ENCODE results near the gene ZNF385A.

ZNF385A gene

DNA sequence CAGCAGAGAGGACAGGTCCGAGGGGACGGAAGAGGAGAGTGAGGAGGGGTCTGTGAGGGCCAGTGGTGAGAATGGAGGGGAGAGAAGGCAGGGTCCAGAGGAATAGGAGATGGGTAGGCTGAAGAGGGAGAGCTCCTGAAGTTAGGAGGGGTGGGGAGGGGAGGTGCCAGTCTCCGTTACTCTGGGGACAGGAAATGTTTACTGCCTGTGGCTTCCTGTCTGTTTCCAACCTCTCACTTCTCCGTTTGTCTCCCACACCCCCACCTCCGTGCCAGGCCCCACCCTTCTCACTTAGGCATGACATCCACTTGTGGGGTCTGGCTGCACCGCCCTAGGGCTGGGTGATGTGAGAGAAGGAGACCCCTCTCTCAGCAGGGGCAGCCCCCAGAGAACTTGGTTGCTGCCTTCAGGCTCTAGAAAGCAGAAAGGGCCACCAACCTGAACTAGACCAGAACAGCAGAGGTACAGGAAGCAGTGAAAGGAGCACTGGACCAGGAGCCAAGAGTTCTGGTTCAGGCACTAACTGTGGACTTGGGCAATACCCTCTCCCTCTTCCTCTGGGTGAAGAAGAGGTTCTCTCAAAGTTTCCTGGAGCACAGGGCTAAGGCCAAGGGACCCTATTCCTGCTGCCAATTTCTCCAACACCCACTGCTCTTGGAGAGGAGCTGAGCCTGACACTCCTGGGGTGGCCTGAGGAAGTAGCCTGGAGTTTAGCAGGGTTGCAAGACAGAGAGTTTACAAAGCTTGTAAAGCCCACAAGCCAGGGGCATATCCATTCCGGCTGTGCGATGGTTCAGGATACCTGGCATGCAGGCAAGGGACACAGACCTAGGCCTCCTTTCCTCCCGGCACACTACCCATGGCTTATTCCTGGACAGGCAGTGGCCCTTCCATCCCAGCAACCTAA is 29.0 kb upstream of the ZNF385A start:
- Histone ChIP-seq H3K36me3 (ENCODE audit: insufficient read depth, low read length) (peaks cover 44% of the 10 kb centered on the region), H3K9ac (ENCODE audit: low read length) (peak overlapping the region; percentile 37), H3K27ac (ENCODE audit: low read depth, low read length) (peak overlapping the region; percentile 77), H3K9me3 (ENCODE audit: low read length) (no peaks in the 10 kb centered on the region), H3K4me3 (ENCODE audit: low read depth in 1 of 2, low read length in 2 of 2) (peak overlapping the region; percentile 17 to 49), H3K27me3 (ENCODE audit: control insufficient read depth in 1 of 2, insufficient read depth in 2 of 2, low read length in 2 of 2) (no peaks in the 10 kb centered on the region), H3K4me1 (ENCODE audit: insufficient read depth, low read length) (peaks cover 70% of the 10 kb centered on the region)

GRCh38 chr12:54412786-54413185 is 28.3 kb upstream of the ZNF385A start:
- Histone ChIP-seq H3K4me3 (ENCODE audit: low read depth in 1 of 2, low read length in 2 of 2) (peak overlapping the region; percentile 17 to 49), H3K9ac (ENCODE audit: low read length) (peak overlapping the region; percentile 37), H3K27ac (ENCODE audit: low read depth, low read length) (peak overlapping the region; percentile 77), H3K36me3 (ENCODE audit: insufficient read depth, low read length) (peaks cover 51% of the 10 kb centered on the region), H3K27me3 (ENCODE audit: control insufficient read depth in 1 of 2, insufficient read depth in 2 of 2, low read length in 2 of 2) (no peaks in the 10 kb centered on the region), H3K9me3 (ENCODE audit: low read length) (no peaks in the 10 kb centered on the region), H3K4me1 (ENCODE audit: insufficient read depth, low read length) (peaks cover 70% of the 10 kb centered on the region)

- Histone ChIP-seq H3K27me3 (ENCODE audit: control insufficient read depth in 1 of 2, insufficient read depth in 2 of 2, low read length in 2 of 2) (no peaks in the 10 kb centered on the region), H3K9ac (ENCODE audit: low read length) (peak overlapping the region; percentile 37), H3K36me3 (ENCODE audit: insufficient read depth, low read length) (peaks cover 56% of the 10 kb centered on the region), H3K4me1 (ENCODE audit: insufficient read depth, low read length) (peaks cover 70% of the 10 kb centered on the region), H3K9me3 (ENCODE audit: low read length) (no peaks in the 10 kb centered on the region), H3K27ac (ENCODE audit: low read depth, low read length) (peak overlapping the region; percentile 77), H3K4me3 (ENCODE audit: low read depth in 1 of 2, low read length in 2 of 2) (peak overlapping the region; percentile 17 to 49)
These were observed 27.8 kb upstream of the ZNF385A start for GRCh38 chr12:54412348-54412747.

- Histone ChIP-seq H3K9me3 (ENCODE audit: low read length) (no peaks in the 10 kb centered on the region), H3K27me3 (ENCODE audit: control insufficient read depth in 1 of 2, insufficient read depth in 2 of 2, low read length in 2 of 2) (no peaks in the 10 kb centered on the region), H3K4me1 (ENCODE audit: insufficient read depth, low read length) (peaks cover 64% of the 10 kb centered on the region), H3K27ac (ENCODE audit: low read depth, low read length) (peak overlapping the region; percentile 77), H3K9ac (ENCODE audit: low read length) (peak overlapping the region; percentile 37), H3K4me3 (ENCODE audit: low read depth in 1 of 2, low read length in 2 of 2) (peak overlapping the region in 1 of 2 donors; percentile 49), H3K36me3 (ENCODE audit: insufficient read depth, low read length) (peaks cover 63% of the 10 kb centered on the region)
These were observed 27.1 kb upstream of the ZNF385A start for GRCh38 chr12:54411391-54412241.

DNA sequence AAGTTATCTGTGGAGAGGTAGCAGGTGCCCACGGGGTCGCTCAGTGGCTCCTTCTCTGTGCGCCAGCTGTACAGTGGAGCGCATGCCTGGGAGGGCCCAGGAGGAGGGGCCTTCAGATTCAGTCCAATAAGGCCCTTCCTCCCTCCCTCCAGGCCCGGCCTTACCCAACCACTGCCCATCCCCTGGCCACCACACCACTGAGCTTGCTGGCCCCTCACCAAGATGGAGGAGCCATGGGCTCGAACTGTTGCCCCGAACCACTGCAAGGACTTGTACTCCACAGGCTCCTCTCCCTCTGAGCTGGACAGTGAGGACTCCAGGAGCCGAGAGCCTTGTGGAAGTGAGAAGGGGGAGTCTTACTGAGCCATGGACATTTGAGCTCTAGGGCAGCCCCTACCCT is 24.7 kb upstream of the ZNF385A start:
- Histone ChIP-seq H3K36me3 (ENCODE audit: insufficient read depth, low read length) (peaks cover 82% of the 10 kb centered on the region), H3K27me3 (ENCODE audit: control insufficient read depth in 1 of 2, insufficient read depth in 2 of 2, low read length in 2 of 2) (no peaks in the 10 kb centered on the region), H3K4me3 (ENCODE audit: low read depth in 1 of 2, low read length in 2 of 2) (no peak overlapping the region), H3K4me1 (ENCODE audit: insufficient read depth, low read length) (peaks cover 59% of the 10 kb centered on the region), H3K27ac (ENCODE audit: low read depth, low read length) (no peak overlapping the region), H3K9ac (ENCODE audit: low read length) (no peak overlapping the region), H3K9me3 (ENCODE audit: low read length) (no peaks in the 10 kb centered on the region)

DNA sequence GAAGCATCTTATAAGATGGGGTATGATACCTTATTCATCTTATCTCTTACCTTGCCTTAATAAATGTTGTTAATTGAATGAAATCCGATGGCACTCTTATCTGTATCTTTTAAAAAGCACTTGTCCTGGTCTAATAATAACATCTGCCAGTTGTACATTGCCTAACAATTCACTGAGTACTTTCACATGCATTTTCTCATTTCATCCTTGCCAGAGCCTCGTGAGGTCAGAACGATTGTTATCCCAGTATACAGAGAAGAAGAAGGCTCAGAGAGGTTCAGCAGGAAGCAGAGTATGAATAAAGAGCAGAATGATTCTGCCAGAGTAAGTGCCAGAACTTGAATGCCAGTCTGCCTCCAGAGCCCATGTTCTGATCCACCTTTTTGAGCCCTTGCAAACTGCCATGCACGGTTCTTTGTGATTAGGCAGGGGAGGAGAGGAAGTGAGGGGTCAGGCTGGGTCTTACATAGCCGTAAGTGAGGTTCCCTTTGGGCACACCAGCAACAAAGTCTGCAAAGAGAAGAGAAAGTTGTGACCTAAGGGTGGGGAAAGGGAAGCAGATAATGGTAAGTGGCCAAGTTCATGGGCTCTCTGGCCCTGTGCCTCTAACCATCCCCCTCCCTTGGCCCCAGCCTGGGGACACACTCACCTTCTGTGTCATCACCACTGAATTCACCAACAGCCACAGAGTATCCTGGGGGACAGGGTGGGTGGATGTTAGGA is 22.8 kb upstream of the ZNF385A start:
- Histone ChIP-seq H3K4me3 (ENCODE audit: low read depth in 1 of 2, low read length in 2 of 2) (no peak overlapping the region), H3K27ac (ENCODE audit: low read depth, low read length) (no peak overlapping the region), H3K9me3 (ENCODE audit: low read length) (no peaks in the 10 kb centered on the region), H3K27me3 (ENCODE audit: control insufficient read depth in 1 of 2, insufficient read depth in 2 of 2, low read length in 2 of 2) (no peaks in the 10 kb centered on the region), H3K36me3 (ENCODE audit: insufficient read depth, low read length) (peaks cover 88% of the 10 kb centered on the region), H3K4me1 (ENCODE audit: insufficient read depth, low read length) (peaks cover 40% of the 10 kb centered on the region), H3K9ac (ENCODE audit: low read length) (no peak overlapping the region)

DNA sequence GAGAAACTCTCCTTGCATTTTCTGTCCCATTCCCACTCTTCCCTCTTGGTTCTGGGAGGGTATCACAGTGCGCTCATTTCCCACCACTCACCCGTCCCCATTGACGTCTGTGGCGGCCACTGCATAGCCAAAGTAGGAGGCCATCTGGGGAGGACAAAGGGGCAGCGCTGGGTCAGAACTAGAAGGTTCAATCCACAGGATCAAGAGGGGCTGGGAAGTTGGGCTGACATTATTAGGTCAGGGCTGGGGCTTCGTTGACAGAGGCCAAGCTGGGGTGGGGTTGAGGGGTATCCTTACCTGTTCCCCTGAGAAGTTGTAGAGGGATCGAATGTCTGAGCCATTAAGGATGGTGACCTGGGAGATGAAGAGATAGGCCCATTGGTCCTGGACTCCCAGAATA is 21.0 kb upstream of the ZNF385A start:
- Histone ChIP-seq H3K4me3 (ENCODE audit: low read depth in 1 of 2, low read length in 2 of 2) (no peak overlapping the region), H3K4me1 (ENCODE audit: insufficient read depth, low read length) (peaks cover 22% of the 10 kb centered on the region), H3K9me3 (ENCODE audit: low read length) (no peaks in the 10 kb centered on the region), H3K36me3 (ENCODE audit: insufficient read depth, low read length) (peaks cover 90% of the 10 kb centered on the region), H3K9ac (ENCODE audit: low read length) (no peak overlapping the region), H3K27ac (ENCODE audit: low read depth, low read length) (peak overlapping the region; percentile 50), H3K27me3 (ENCODE audit: control insufficient read depth in 1 of 2, insufficient read depth in 2 of 2, low read length in 2 of 2) (no peaks in the 10 kb centered on the region)

GRCh38 chr12:54405106-54405505 is 20.6 kb upstream of the ZNF385A start:
- Histone ChIP-seq H3K9ac (ENCODE audit: low read length) (no peak overlapping the region), H3K4me1 (ENCODE audit: insufficient read depth, low read length) (peaks cover 18% of the 10 kb centered on the region), H3K4me3 (ENCODE audit: low read depth in 1 of 2, low read length in 2 of 2) (no peak overlapping the region), H3K27ac (ENCODE audit: low read depth, low read length) (peak overlapping the region; percentile 50), H3K27me3 (ENCODE audit: control insufficient read depth in 1 of 2, insufficient read depth in 2 of 2, low read length in 2 of 2) (no peaks in the 10 kb centered on the region), H3K9me3 (ENCODE audit: low read length) (no peaks in the 10 kb centered on the region), H3K36me3 (ENCODE audit: insufficient read depth, low read length) (peaks cover 95% of the 10 kb centered on the region)

- H3K27me3 ChIP-seq (ENCODE audit: control insufficient read depth in 1 of 2, insufficient read depth in 2 of 2, low read length in 2 of 2) = no peaks in the 10 kb centered on the region
- H3K36me3 ChIP-seq (ENCODE audit: insufficient read depth, low read length) = peaks cover 98% of the 10 kb centered on the region
- H3K27ac ChIP-seq (ENCODE audit: low read depth, low read length) = peak overlapping the region; percentile 19
- H3K9ac ChIP-seq (ENCODE audit: low read length) = no peak overlapping the region
- peaks cover 14% of the 10 kb centered on the region for H3K4me1 ChIP-seq (ENCODE audit: insufficient read depth, low read length)
- H3K4me3 ChIP-seq (ENCODE audit: low read depth in 1 of 2, low read length in 2 of 2) = no peak overlapping the region
- H3K9me3 ChIP-seq (ENCODE audit: low read length) = no peaks in the 10 kb centered on the region
These were observed 19.8 kb upstream of the ZNF385A start for GRCh38 chr12:54404061-54405004.

DNA sequence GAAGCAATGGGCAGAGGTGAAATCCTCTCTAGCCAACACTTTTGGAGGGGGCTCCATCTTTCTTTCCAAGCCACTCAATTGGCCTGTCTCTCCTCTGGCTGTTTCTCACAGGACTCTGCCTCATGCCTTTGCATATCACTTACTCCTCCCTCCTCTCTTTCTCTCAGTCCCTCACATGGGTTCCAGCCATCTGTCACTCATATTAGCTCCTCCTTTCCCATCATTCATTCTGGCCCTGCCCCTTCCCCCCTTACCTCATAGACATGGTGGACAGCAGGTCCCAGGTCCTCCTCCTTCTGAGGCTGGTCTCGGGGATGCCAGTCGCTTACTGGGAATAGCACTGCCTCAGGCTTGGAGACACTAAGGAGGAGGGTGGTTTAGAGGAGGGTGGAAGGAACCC is 16.6 kb upstream of the ZNF385A start:
- Histone ChIP-seq H3K4me1 (ENCODE audit: insufficient read depth, low read length) (peaks cover 19% of the 10 kb centered on the region), H3K27me3 (ENCODE audit: control insufficient read depth in 1 of 2, insufficient read depth in 2 of 2, low read length in 2 of 2) (no peaks in the 10 kb centered on the region), H3K27ac (ENCODE audit: low read depth, low read length) (no peak overlapping the region), H3K9me3 (ENCODE audit: low read length) (no peaks in the 10 kb centered on the region), H3K9ac (ENCODE audit: low read length) (no peak overlapping the region), H3K4me3 (ENCODE audit: low read depth in 1 of 2, low read length in 2 of 2) (no peak overlapping the region), H3K36me3 (ENCODE audit: insufficient read depth, low read length) (peaks cover 98% of the 10 kb centered on the region)

All from muscle layer of colon (tissue), 2 donors.